Measurements from ENCODE around the gene TRMT61B.
A peak's percentile ranks its signal among the peaks of the same experiment; 100 is the strongest.

The TRMT61B gene

DNA sequence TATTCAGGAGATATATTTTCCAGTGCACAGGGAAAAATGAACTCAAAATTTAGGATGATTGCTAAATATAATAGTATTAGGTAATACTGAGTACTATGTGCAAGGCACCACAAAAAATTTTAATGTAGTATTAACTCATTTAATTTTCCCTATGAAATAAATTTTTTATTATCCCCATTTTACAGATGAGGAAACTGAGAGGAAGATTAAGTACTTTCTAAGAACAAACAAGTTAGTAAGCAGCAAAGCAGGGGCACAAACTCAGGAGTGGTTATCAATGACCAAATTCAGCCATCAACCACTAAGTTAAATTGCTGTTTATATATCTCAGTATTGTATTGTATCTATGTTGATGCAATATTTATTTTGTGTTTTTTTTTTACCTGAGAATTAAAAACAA is 45.2 kb downstream of the TRMT61B start:
- no peak for DNase-seq (ENCODE audit: low read depth, low spot score)
- no peak for TF ChIP-seq YY1 (IDR thresholded peaks at IDR 0.05; ENCODE audit: insufficient read depth, insufficient read length)
- TF ChIP-seq ZNF274 (IDR thresholded peaks at IDR 0.05; ENCODE audit: low read depth, low read length): no peak
- no peak for TF ChIP-seq SUZ12 (IDR thresholded peaks at IDR 0.05; ENCODE audit: extremely low read depth, insufficient read depth, insufficient read length)
- Histone ChIP-seq H3K9ac (ENCODE audit: insufficient read length, low read depth) (no peak overlapping the region), H3K9me3 (ENCODE audit: insufficient read depth, low read length) (no peaks in the 10 kb centered on the region), H3K27me3 (ENCODE audit: insufficient read depth, insufficient read length) (no peaks in the 10 kb centered on the region), H3K4me1 (ENCODE audit: insufficient read depth, insufficient read length) (no peaks in the 10 kb centered on the region), H3K36me3 (ENCODE audit: insufficient read depth, insufficient read length, low read length) (no peaks in the 10 kb centered on the region), H3K4me3 (ENCODE audit: insufficient read length, low read depth) (no peak overlapping the region)

DNA sequence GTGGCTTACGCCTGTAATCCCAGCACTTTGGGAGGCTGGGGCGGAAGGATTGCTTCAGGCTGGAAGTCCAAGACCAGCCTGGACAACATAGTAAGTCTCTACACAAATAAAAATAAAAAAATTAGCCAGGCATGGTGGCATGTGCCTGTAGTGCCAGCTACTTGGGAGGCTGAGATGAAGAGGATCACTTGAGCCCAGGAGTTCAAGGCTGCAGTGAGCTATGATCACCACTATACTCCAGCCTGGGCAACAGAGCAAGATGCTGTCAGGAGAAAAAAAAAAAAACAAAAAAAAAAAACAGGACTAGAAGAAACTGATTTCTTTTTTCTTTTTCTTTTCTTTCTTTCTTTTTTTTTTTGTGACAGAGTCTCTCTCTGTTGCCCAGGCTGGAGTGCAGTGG is 45.9 kb downstream of the TRMT61B start:
- no peaks in the 10 kb centered on the region for H3K36me3 ChIP-seq (ENCODE audit: insufficient read depth, insufficient read length, low read length)
- no peak overlapping the region for H3K9ac ChIP-seq (ENCODE audit: insufficient read length, low read depth)
- no peak overlapping the region for H3K4me3 ChIP-seq (ENCODE audit: insufficient read length, low read depth)
- no peak for DNase-seq (ENCODE audit: low read depth, low spot score)
- no peak for TF ChIP-seq YY1 (IDR thresholded peaks at IDR 0.05; ENCODE audit: insufficient read depth, insufficient read length)
- no peak for TF ChIP-seq SUZ12 (IDR thresholded peaks at IDR 0.05; ENCODE audit: extremely low read depth, insufficient read depth, insufficient read length)
- no peak for TF ChIP-seq ZNF274 (IDR thresholded peaks at IDR 0.05; ENCODE audit: low read depth, low read length)
- no peaks in the 10 kb centered on the region for H3K9me3 ChIP-seq (ENCODE audit: insufficient read depth, low read length)
- no peaks in the 10 kb centered on the region for H3K4me1 ChIP-seq (ENCODE audit: insufficient read depth, insufficient read length)
- H3K27me3 ChIP-seq (ENCODE audit: insufficient read depth, insufficient read length): no peaks in the 10 kb centered on the region

DNA sequence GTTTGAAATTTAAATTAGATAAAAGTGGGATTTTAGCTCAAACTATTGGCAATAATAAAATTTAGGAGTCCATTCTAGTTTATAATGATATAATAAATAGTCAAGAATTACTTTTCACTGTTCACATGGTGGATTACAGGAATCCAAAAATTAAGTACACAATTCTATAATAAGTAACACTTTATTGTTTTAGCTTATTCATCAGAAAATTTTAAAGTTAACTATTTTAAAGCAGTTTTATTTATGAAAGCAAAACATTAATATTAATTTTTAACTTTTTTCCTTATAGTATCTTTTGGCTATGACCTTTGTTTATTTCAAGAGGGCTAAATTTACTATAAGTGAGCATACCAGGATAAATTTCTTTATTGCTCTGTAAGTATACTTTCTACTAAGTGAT is 48.1 kb downstream of the TRMT61B start:
- Histone ChIP-seq H3K4me3 (ENCODE audit: insufficient read length, low read depth) (no peak overlapping the region), H3K9ac (ENCODE audit: insufficient read length, low read depth) (no peak overlapping the region), H3K36me3 (ENCODE audit: insufficient read depth, insufficient read length, low read length) (no peaks in the 10 kb centered on the region), H3K9me3 (ENCODE audit: insufficient read depth, low read length) (no peaks in the 10 kb centered on the region), H3K27me3 (ENCODE audit: insufficient read depth, insufficient read length) (no peaks in the 10 kb centered on the region), H3K4me1 (ENCODE audit: insufficient read depth, insufficient read length) (no peaks in the 10 kb centered on the region)
- TF ChIP-seq SUZ12 (IDR thresholded peaks at IDR 0.05; ENCODE audit: extremely low read depth, insufficient read depth, insufficient read length): no peak
- no peak for TF ChIP-seq YY1 (IDR thresholded peaks at IDR 0.05; ENCODE audit: insufficient read depth, insufficient read length)
- TF ChIP-seq ZNF274 (IDR thresholded peaks at IDR 0.05; ENCODE audit: low read depth, low read length): no peak
- no peak for DNase-seq (ENCODE audit: low read depth, low spot score)

DNA sequence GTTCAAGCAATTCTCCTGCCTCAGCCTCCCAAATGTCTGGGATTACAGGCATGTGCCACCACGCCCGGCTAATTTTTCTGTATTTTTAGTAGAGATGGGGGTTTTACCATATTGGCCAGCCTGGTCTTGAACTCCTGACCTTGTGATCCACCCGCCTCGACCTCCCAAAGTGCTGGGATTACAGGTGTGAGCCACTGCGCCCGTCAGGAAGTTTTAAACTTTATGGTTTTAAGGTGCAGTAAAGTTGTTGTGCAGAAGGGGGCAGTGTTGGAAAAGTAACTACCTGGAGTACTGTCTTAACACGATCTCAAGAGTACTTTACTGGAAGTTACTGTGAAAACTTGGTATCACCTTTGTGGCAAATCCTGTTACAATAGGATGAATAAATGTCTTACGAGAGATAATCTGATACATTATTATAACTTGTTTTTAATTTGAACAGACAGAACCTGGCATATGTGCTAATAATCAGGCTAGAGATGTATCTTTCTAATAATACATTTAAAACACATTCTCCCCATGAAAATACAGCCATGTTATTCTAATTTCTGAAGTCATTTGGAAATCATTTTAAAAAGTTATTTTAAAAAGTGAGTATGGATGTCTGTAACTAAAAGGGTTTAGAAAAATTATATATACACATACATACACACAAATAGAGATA is 48.7 kb downstream of the TRMT61B start:
- peak; percentile 73 for DNase-seq (ENCODE audit: low read depth, low spot score)
- TF ChIP-seq YY1 (IDR thresholded peaks at IDR 0.05; ENCODE audit: insufficient read depth, insufficient read length) (no peak), SUZ12 (IDR thresholded peaks at IDR 0.05; ENCODE audit: extremely low read depth, insufficient read depth, insufficient read length) (no peak), ZNF274 (IDR thresholded peaks at IDR 0.05; ENCODE audit: low read depth, low read length) (no peak)

DNA sequence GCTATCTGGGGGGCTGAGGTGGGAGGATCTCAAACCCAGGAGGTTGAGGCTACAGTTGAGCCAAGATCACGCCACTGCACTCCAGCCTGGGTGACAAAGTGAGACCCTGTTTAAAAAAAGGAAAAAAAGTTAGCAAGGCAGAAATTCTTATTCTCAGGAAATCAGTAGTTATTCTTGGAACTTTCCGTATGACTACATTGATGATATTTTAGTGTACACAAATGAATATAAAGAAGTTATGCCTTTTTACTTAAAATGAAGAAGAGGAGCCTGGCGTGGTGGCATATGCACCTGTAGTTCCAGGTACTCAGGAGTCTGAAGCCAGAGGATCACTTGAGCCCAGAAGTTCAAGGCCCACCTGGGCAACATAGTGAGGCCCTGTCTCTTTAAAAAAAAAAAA is 52.1 kb downstream of the TRMT61B start:
- Histone ChIP-seq H3K9ac (ENCODE audit: insufficient read length, low read depth) (no peak overlapping the region), H3K4me3 (ENCODE audit: insufficient read length, low read depth) (no peak overlapping the region), H3K27me3 (ENCODE audit: insufficient read depth, insufficient read length) (no peaks in the 10 kb centered on the region), H3K4me1 (ENCODE audit: insufficient read depth, insufficient read length) (no peaks in the 10 kb centered on the region), H3K9me3 (ENCODE audit: insufficient read depth, low read length) (no peaks in the 10 kb centered on the region), H3K36me3 (ENCODE audit: insufficient read depth, insufficient read length, low read length) (no peaks in the 10 kb centered on the region)
- DNase-seq (ENCODE audit: low read depth, low spot score): no peak
- TF ChIP-seq ZNF274 (IDR thresholded peaks at IDR 0.05; ENCODE audit: low read depth, low read length): no peak
- TF ChIP-seq SUZ12 (IDR thresholded peaks at IDR 0.05; ENCODE audit: extremely low read depth, insufficient read depth, insufficient read length): no peak
- no peak for TF ChIP-seq YY1 (IDR thresholded peaks at IDR 0.05; ENCODE audit: insufficient read depth, insufficient read length)

More for the DNA sequence above, 48.7 kb downstream of the TRMT61B start:
- Histone ChIP-seq H3K9me3 (ENCODE audit: insufficient read depth, low read length) (no peaks in the 10 kb centered on the region), H3K9ac (ENCODE audit: insufficient read length, low read depth) (no peak overlapping the region), H3K4me3 (ENCODE audit: insufficient read length, low read depth) (no peak overlapping the region), H3K4me1 (ENCODE audit: insufficient read depth, insufficient read length) (no peaks in the 10 kb centered on the region), H3K36me3 (ENCODE audit: insufficient read depth, insufficient read length, low read length) (no peaks in the 10 kb centered on the region), H3K27me3 (ENCODE audit: insufficient read depth, insufficient read length) (no peaks in the 10 kb centered on the region)

DNA sequence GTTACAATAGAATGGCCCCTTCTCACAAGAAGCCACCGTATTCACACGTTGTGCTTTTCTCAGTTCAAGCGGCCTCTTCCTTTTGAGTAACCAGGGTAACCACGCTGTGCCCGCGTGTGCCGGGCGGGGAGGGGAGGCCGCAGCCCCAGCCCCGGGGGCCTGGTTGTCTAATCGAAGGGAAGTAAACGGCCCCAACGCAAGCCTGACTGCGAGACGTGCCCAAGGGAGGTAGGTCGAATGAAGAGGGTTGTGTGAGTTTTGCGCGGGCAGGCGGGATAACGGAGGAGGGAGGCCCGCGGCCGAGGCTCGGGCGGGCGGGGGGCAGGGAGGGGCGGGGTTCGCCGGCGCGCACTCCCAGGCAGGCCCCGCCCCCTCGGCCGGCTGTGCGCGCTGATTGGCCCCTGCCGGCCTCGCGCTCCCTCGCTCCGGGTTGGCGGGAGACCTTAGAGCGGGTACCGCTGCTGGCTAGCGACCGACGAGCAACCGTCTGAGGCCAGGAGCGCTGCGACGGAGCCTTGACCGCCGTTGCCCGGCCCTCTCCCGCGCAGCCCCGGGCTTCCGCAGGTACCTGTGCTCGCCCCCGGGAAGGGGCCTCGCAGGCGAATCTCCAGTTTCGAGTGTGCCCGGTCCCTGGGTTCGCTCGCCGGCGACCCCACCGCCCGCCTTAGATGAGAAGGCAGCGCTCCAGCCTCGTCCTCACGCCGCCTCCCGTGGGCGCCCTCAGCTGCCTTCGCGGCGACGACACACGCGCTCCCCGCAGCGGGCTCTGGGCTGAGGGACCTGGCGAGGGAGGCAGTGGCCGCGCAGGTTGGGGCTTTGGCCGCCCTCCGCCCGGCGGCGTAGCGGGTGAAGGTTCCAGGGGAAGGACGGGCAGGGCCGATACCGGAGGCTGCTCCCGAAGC is 59.5 kb downstream of the TRMT61B start, which contains the start of gene SPDYA:
Gene SPDYA (plus strand): TSS at position 451 of the 902 bp plus-strand sequence. CDS start 5,181 bp downstream, outside the sequence.
- peaks cover under 1% of the 10 kb centered on the region for H3K36me3 ChIP-seq (ENCODE audit: insufficient read depth, insufficient read length, low read length)
- H3K4me1 ChIP-seq (ENCODE audit: insufficient read depth, insufficient read length): no peaks in the 10 kb centered on the region
- H3K4me3 ChIP-seq (ENCODE audit: insufficient read length, low read depth): peak within 1 kb of the TSS; percentile 28
- peak; percentile 76 for DNase-seq (ENCODE audit: low read depth, low spot score)
- H3K9me3 ChIP-seq (ENCODE audit: insufficient read depth, low read length): peaks cover 7% of the 10 kb centered on the region; the same call in 1 of the 2 replicates
- H3K9ac ChIP-seq (ENCODE audit: insufficient read length, low read depth): peak within 1 kb of the TSS; percentile 42
- H3K27me3 ChIP-seq (ENCODE audit: insufficient read depth, insufficient read length): peaks cover 11% of the 10 kb centered on the region
- TF ChIP-seq ZNF274 (IDR thresholded peaks at IDR 0.05; ENCODE audit: low read depth, low read length): no peak
- TF ChIP-seq YY1 (IDR thresholded peaks at IDR 0.05; ENCODE audit: insufficient read depth, insufficient read length): no peak
- no peak for TF ChIP-seq SUZ12 (IDR thresholded peaks at IDR 0.05; ENCODE audit: extremely low read depth, insufficient read depth, insufficient read length)

DNA sequence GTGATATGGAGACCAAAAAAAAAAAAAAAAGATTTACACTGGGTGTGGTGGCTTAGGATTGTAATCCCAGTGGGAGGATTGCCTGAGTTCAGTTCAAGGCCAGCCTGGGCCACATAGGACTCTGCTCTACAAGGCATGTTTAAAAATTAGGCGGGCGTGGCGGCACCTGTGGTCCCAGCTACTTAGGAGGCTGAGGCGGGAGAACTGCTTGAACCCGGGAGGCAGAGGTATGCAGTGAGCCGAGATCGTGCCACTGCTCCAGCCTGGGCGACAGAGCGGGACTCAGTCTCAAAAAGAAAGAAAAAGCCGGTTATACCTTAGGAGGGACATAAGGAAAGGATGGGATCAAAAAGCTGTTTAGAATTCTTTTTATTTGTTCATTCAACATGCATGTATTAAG is 60.2 kb downstream of the TRMT61B start:
- no peak for DNase-seq (ENCODE audit: low read depth, low spot score)
- peak overlapping the region; percentile 28 for H3K4me3 ChIP-seq (ENCODE audit: insufficient read length, low read depth)

More for the DNA sequence above, 60.2 kb downstream of the TRMT61B start:
- Histone ChIP-seq H3K36me3 (ENCODE audit: insufficient read depth, insufficient read length, low read length) (peaks cover 4% of the 10 kb centered on the region), H3K27me3 (ENCODE audit: insufficient read depth, insufficient read length) (peaks cover 11% of the 10 kb centered on the region), H3K9ac (ENCODE audit: insufficient read length, low read depth) (peak overlapping the region; percentile 42), H3K4me1 (ENCODE audit: insufficient read depth, insufficient read length) (no peaks in the 10 kb centered on the region), H3K9me3 (ENCODE audit: insufficient read depth, low read length) (peaks cover 7% of the 10 kb centered on the region; the same call in 1 of the 2 replicates)
- TF ChIP-seq SUZ12 (IDR thresholded peaks at IDR 0.05; ENCODE audit: extremely low read depth, insufficient read depth, insufficient read length) (no peak), YY1 (IDR thresholded peaks at IDR 0.05; ENCODE audit: insufficient read depth, insufficient read length) (no peak), ZNF274 (IDR thresholded peaks at IDR 0.05; ENCODE audit: low read depth, low read length) (no peak)

All from NT2/D1 (cell line).